OCI-M1 (cell line): ENCODE data around the gene WDR35.
"Not testable (repeated sequence)": the region's sequence is repeated elsewhere in the genome, so short reads cannot be mapped to it uniquely, and the experiment has no call there.

Experiments used
- DNase-seq: peaks from one replicate; lab custom pipeline; 2025; lab: John Stamatoyannopoulos, UW

WDR35 gene

GRCh38 chr2:19894134-19894792, 95.6 kb downstream of the WDR35 start:
- DNase-seq: no peak

GRCh38 chr2:19893520-19894133, 96.3 kb downstream of the WDR35 start:
- DNase-seq: no peak

- DNase-seq: peak; percentile 88
These were observed 97.9 kb downstream of the WDR35 start for GRCh38 chr2:19891971-19892370.

- DNase-seq: no peak
These were observed 99.8 kb downstream of the WDR35 start for GRCh38 chr2:19890104-19890503.

- DNase-seq: no peak
These were observed 101.1 kb downstream of the WDR35 start for GRCh38 chr2:19888831-19889230.

GRCh38 chr2:19887510-19887909, 102.4 kb downstream of the WDR35 start:
- no peak for DNase-seq

GRCh38 chr2:19886261-19886660, 103.6 kb downstream of the WDR35 start:
- DNase-seq: no peak

- no peak for DNase-seq
These were observed 104.1 kb downstream of the WDR35 start for GRCh38 chr2:19885791-19886190.

- no peak for DNase-seq
These were observed 105.8 kb downstream of the WDR35 start for GRCh38 chr2:19883971-19884720.

- no peak for DNase-seq
These were observed 106.4 kb downstream of the WDR35 start for GRCh38 chr2:19883486-19883885.

GRCh38 chr2:19882286-19882685, 107.6 kb downstream of the WDR35 start:
- DNase-seq: peak; percentile 3

- DNase-seq: no peak
These were observed 108.0 kb downstream of the WDR35 start for GRCh38 chr2:19881908-19882265.

GRCh38 chr2:19881221-19881907, 108.5 kb downstream of the WDR35 start:
- DNase-seq: no peak

GRCh38 chr2:19880191-19880590, 109.7 kb downstream of the WDR35 start:
- not testable (repeated sequence) for DNase-seq

- no peak for DNase-seq
These were observed 110.8 kb downstream of the WDR35 start for GRCh38 chr2:19879120-19879519.

GRCh38 chr2:19878268-19879046, 111.4 kb downstream of the WDR35 start:
- no peak for DNase-seq

GRCh38 chr2:19876751-19877150, 113.2 kb downstream of the WDR35 start:
- no peak for DNase-seq

- no peak for DNase-seq
These were observed 114.6 kb downstream of the WDR35 start for GRCh38 chr2:19875280-19875679.

GRCh38 chr2:19874726-19875125, 115.2 kb downstream of the WDR35 start:
- no peak for DNase-seq

- no peak for DNase-seq
These were observed 116.9 kb downstream of the WDR35 start for GRCh38 chr2:19873014-19873413.

GRCh38 chr2:19872302-19872701, 117.6 kb downstream of the WDR35 start:
- no peak for DNase-seq

GRCh38 chr2:19871836-19872235, 118.1 kb downstream of the WDR35 start:
- no peak for DNase-seq
